T47D (cell line): Measurements from ENCODE around the gene COG4.

ENCODE experiments used
- DNase-seq, 2 experiments: peaks; one replicate each; pipeline versions ENCODE4 v3.0.0 to v3.0.0-alpha.2; 2011 to 2012; ENCODE audit warnings: low read depth in 1 of 2, low spot score in 1 of 2
- JUND ChIP-seq: IDR thresholded peaks from 2 replicates; pipeline ENCODE4 v1.6.1; 2012; ENCODE audit warnings: low read depth
- in situ Hi-C: cut with HindIII; loops from 2 replicates; pipeline ENCODE4 v1.10.0; 2016; ENCODE audit warnings: low sequenced_read_pairs, low pct_unique_long_range_greater_than_20kb

COG4 gene

DNA sequence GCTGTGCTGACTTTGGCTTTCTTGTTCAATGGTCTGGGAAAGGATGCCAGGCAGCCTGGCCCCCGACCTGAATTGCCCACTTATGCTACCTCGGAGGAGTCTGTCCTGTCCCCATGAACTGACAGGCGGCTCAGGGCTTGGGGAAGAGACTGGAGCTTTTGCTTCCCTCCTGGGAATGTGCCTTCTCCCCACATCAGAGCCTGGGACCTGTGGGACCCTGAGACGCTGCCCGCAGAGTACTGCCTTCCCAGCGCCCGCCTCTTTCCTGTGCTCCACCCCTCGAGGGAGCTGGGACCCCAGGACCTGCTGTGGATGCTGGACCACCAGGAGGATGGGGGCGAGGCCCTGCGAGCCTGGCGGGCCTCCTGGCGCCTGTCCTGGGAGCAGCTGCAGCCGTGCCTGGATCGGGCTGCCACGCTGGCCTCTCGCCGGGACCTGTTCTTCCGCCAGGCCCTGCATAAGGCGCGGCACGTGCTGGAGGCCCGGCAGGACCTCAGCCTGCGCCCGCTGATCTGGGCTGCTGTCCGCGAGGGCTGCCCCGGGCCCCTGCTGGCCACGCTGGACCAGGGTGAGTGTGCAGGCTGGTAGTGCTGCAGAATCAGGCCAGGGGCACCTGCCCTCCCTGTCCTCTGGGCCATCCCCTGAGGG, 50.4 kb downstream of the COG4 start:
- in situ Hi-C loops, result no loop called here
- TF ChIP-seq JUND, result no peak
- DNase-seq, result no peak

DNA sequence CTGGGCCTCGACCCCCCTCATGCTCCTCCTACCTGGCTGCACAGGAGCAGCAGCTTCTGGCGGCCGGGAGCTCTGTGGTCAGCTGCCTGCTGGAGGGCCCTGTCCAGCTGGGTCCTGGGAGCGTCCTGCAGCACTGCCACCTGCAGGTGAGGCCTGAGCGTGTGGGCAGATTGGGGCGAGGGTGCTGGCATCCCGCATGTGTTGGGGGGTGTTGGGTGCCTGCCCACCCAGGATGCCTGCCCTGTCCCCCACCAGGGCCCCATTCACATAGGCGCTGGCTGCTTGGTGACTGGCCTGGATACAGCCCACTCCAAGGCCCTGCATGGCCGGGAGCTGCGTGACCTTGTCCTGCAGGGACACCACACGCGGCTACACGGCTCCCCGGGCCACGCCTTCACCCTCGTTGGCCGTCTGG, 52.4 kb downstream of the COG4 start:
- in situ Hi-C loops, result no loop called here
- peak; percentile 61 to 72 for DNase-seq
- no peak for TF ChIP-seq JUND

DNA sequence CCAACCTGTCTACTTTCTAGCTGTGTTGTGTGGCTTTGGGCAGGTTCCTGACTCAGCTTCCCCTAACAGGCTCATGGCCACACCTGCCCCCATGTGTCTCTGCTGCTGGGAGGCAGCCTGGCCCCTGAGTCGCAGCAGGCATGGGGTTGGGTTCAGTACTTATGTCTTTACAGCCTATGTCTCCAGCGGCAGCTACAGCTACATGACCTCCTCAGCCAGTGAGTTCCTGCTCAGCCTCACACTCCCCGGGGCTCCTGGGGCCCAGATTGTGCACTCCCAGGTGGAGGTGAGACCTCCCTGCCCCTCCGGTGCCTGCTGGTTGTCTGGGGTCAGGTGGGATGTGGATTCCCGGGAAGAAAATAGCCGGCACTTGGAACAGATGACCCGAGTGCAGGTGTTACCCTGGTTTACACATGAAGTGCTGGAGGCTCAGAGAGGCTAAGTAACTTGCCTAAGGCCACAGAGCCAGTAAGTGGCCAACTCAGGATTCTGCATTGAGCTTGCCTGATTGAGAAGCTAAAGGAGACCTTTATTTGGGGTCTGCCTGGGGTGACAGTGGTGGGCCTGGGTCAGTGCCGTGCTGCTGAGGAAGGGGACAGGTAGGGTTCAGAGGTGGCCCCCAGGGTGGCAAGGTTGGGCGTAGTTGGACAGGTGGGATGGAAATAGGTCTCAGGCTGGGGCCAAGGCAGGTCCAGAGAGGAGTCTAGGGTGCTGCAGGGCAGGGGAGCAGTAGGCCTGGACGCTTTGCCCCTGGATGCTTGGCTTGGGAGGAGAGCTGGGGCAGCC, 53.0 kb downstream of the COG4 start:
- no peak for DNase-seq
- no peak for TF ChIP-seq JUND
- in situ Hi-C loops, result no loop called here

DNA sequence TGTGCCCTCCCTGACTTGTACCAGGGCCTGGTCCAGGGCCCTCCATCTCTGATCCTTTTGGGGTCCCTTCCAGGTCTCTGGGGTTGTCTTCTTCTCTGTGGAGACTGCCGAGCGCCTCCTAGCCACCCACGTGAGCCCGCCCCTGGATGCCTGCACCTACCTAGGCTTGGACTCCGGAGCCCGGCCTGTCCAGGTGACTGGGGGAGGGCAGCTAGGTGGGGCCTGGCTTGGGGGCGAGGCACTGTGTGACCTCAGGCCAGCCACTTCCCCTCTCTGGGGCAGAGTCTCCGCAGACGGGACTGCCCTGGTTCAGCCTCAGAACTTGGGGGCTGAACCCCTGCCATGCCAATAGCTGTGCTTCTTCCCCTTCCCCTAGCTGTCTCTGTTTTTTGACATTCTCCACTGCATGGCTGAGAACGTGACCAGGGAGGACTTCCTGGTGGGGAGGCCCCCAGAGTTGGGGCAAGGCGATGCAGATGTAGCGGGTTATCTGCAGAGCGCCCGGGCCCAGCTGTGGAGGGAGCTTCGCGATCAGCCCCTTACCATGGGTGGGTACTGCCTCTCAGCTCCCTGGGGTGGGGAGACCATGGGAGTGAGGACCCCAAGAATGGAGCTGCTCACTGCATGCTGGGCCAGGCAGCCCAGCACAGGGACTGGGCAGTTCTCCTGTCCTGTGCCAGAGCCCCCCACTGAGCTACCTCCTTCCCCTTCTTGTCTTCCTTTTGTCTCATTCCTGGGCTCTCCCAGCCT, 54.4 kb downstream of the COG4 start:
- in situ Hi-C loops, result no loop called here
- TF ChIP-seq JUND, result no peak

DNA sequence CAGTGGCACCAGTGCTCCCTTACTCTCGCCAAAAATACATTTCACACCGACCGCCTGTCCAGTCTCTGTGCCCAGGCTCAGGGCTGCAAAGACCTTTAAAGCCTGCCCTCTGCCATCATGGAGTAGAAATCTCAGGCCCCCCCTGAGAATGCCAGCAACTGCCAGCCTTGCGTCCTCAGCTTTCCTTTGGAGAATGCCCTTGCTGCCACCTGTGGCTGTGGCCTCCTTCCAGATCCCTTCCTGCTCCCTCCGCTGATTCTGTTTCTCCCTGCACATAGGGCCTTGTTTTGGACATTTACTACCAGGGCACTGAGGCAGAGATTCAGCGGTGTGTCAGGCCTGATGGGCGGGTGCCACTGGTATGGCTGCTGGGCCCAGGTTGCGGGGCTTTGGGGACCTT, 55.7 kb downstream of the COG4 start:
- no peak for DNase-seq
- in situ Hi-C loops, result no loop called here
- TF ChIP-seq JUND, result no peak

More for the DNA sequence above, 54.4 kb downstream of the COG4 start:
- no peak for DNase-seq

DNA sequence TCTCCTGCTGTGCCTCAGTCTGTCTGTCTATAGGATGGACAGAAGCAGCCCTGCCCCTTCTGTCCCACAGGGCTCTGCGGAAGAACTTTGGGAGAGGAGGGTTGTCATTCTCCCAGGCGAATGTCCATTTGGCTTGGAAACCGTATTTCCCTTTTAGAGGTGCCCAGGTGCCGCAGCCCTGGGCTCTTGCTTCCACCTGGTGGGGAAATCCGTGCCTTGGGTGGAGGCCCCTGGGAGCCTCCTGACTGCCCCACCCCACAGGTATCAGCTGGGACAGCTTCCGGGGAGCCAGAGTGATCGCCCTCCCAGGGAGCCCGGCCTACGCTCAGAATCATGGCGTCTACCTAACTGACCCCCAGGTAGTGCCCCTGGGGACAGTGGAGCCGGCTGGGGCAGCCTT, 56.2 kb downstream of the COG4 start:
- in situ Hi-C loops, result no loop called here
- no peak for TF ChIP-seq JUND
- no peak for DNase-seq

DNA sequence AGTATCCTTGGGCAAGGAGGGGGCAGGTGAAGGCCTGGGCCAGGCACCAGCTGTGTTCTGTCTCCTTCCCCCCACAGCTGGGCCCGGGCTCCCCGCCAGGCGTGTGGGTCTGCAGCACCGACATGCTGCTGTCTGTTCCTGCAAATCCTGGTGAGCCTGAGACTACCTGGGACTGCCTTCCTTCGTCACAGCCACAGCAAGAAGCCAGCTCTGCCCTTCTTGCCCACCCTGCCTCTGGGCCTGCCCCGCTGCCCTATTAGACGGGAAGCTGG, 56.6 kb downstream of the COG4 start:
- no peak for DNase-seq
- in situ Hi-C loops, result no loop called here
- no peak for TF ChIP-seq JUND

DNA sequence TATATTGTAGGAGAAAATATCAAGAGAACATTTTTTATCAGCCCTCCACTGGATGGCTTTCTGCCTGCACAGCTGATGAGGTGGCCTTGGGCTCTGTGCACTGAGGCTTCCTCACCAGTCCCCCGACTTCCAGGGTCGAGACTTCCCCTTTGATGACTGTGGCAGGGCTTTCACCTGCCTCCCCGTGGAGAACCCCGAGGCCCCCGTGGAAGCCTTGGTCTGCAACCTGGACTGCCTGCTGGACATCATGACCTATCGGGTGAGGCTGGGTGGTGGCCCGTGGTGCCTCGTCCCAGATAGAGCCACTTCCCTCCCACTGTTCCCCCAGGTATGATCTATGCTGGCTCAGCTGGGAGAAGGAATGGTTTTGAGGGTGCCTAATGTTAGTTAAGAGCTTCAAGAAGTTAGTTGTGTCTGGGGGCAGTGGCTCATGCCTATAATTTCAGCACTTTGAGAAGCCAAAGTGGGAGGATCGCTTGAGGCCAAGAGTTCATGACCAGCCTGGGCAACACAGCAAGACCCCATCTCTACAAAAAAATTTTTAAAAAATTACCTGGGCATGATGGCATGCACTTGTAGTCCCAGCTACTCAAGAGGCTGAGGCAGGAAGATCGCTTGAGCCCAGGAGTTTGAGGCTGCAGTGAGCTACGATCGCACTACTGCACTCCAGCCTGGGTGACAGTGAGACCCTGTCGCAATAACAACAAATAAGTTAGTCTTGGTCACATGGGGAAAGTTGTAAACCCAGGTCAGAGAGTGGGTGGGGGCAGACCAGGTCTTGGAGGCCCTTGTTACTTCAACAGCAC, 57.2 kb downstream of the COG4 start:
- no peak for DNase-seq
- TF ChIP-seq JUND, result no peak
- in situ Hi-C loops, result no loop called here

DNA sequence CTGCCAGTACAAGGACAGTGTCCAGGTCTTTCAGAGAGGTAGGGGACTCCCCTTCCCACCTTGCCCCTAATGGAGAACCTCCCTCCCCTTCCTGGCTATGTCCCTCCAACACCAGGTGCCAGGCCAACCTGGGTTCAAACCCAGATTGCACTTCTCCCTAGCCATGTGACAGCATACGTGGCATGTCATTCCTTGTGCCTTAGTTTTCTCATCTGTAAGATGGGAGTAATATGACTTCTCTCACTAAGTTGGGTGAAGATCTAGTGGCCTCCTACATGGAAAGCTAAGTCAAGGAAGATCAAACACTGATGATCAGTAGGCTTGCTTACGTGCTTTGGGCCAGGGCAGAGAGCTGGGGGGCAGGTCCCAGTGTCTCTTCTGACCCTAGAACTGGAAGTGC, 60.1 kb downstream of the COG4 start:
- TF ChIP-seq JUND, result no peak
- in situ Hi-C loops, result no loop called here
- no peak for DNase-seq

DNA sequence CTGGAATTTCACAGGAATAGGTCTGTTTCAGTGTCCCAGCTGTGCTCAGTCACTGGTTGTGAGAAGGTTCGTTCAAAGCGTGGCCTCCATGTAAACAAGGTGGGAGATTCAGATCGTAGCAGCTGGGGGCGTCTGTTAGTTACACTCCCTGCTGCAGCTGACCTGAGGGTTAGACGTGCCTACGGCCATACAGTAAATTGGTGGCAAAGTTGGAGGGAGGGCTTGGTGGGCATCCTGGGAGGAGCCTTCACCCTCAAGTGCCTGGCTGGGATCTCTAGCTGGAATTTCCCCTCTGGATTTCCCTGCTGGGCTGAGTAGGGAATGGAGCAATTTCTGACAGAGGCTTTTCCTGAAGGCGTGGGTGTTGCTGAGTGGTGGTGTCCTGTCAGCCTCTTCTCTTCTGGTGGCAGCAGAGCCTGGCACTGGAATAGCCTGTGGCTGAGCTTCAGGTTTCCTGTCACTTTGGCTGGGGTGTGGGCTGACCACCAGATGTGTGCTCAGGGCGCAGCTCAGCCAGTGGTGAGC, 62.6 kb downstream of the COG4 start:
- TF ChIP-seq JUND, result no peak
- in situ Hi-C loops, result no loop called here
- no peak for DNase-seq

DNA sequence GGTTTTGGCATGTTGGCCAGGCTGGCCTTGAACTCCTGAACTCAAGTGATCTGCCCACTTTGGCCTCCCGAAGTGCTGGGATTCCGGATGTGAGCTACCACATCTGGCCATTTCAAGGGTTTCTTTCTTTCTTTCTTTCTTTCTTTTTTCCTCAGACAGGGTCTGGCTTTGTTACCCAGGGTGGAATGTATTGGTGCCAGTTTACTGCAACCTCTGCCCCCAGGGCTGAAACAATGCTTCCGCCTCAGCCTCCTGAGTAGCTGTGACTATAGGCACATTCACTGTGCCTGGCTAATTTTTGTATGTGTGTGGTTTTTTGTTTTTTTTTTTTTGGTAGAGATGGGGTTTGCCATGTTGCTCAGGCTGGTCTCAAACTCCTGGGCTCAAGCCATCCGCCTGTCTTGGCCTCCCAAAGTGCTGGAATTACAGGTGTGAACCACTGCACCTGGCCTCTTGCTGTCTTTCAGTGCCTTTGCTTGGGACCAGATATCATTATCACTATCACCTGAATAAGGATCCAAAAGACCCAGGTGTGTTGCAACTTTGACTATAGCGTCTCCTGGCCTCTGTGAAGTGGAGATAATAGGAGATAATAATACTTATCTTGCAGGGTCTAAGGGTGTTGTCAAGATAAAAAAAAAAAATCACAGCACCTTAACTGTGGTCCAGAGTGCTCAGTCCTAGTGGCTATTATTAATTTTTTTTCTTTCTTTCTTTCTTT, 65.7 kb downstream of the COG4 start:
- DNase-seq, result no peak
- no peak for TF ChIP-seq JUND
- in situ Hi-C loops, result no loop called here

DNA sequence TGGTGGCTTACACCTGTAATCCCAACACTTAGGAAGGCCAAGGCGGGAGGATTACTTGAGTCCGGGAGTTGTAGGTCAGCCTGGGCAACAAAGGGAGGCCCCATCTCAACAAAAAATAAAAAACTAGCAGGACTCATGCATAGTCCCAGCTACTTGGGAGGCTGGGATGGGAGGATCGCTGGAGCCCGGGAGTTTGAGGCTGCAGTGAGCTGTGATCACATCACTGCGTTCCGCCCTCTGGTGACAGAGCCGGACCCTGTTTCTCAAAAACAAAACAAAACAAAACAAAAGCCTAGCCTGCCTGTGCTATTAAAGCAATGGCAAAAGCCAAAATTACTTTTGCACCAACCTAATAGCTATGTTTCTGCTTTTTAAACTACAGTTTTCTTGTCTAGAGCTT, 67.4 kb downstream of the COG4 start:
- TF ChIP-seq JUND, result no peak
- in situ Hi-C loops, result no loop called here
- DNase-seq, result no peak
